ENCODE data around the gene ZBTB11.

GRCh38 chr3:101625879-101626278 lies 51.1 kb downstream of the ZBTB11 start:
- TF ChIP-seq, protein P1, sequence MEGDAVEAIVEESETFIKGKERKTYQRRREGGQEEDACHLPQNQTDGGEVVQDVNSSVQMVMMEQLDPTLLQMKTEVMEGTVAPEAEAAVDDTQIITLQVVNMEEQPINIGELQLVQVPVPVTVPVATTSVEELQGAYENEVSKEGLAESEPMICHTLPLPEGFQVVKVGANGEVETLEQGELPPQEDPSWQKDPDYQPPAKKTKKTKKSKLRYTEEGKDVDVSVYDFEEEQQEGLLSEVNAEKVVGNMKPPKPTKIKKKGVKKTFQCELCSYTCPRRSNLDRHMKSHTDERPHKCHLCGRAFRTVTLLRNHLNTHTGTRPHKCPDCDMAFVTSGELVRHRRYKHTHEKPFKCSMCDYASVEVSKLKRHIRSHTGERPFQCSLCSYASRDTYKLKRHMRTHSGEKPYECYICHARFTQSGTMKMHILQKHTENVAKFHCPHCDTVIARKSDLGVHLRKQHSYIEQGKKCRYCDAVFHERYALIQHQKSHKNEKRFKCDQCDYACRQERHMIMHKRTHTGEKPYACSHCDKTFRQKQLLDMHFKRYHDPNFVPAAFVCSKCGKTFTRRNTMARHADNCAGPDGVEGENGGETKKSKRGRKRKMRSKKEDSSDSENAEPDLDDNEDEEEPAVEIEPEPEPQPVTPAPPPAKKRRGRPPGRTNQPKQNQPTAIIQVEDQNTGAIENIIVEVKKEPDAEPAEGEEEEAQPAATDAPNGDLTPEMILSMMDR (IDR thresholded peaks at IDR 0.05): no peak
- TF ChIP-seq EP300 (IDR thresholded peaks at IDR 0.05; ENCODE audit: low read depth): no peak
- no peak for TF ChIP-seq POLR2A (IDR thresholded peaks at IDR 0.05)
- TF ChIP-seq POLR2AphosphoS5 (IDR thresholded peaks at IDR 0.05): no peak
